ENCODE measurements around the gene FAM120B.

The FAM120B gene

GRCh38 chr6:170272341-170273065 is 34.1 kb upstream of the FAM120B start:
- no peak for DNase-seq

GRCh38 chr6:170273191-170273590 is 33.4 kb upstream of the FAM120B start:
- DNase-seq = no peak

GRCh38 chr6:170273681-170274080 is 32.9 kb upstream of the FAM120B start:
- no peak for DNase-seq

GRCh38 chr6:170274713-170275560 is 31.6 kb upstream of the FAM120B start:
- DNase-seq = no peak

GRCh38 chr6:170276369-170277057 is 30.0 kb upstream of the FAM120B start:
- DNase-seq = no peak

GRCh38 chr6:170277893-170278742 is 28.4 kb upstream of the FAM120B start:
- DNase-seq = no peak

- DNase-seq = no peak
These were observed 27.8 kb upstream of the FAM120B start for GRCh38 chr6:170278743-170279094.

GRCh38 chr6:170279426-170279825 is 27.1 kb upstream of the FAM120B start:
- DNase-seq = no peak

- DNase-seq = peak in 2 of 4 experiments; percentile 11 to 26
These were observed 26.4 kb upstream of the FAM120B start for GRCh38 chr6:170279977-170280688.

GRCh38 chr6:170280689-170281045 is 25.9 kb upstream of the FAM120B start:
- no peak for DNase-seq

GRCh38 chr6:170281331-170282292 is 24.9 kb upstream of the FAM120B start:
- DNase-seq = no peak

- DNase-seq = no peak
These were observed 23.9 kb upstream of the FAM120B start for GRCh38 chr6:170282512-170283158.

- no peak for DNase-seq
These were observed 23.1 kb upstream of the FAM120B start for GRCh38 chr6:170283212-170284081.

GRCh38 chr6:170284126-170284773 is 22.3 kb upstream of the FAM120B start:
- no peak for DNase-seq

- no peak for DNase-seq
These were observed 21.6 kb upstream of the FAM120B start for GRCh38 chr6:170284866-170285469.

GRCh38 chr6:170285482-170285881 is 21.1 kb upstream of the FAM120B start:
- DNase-seq = no peak

GRCh38 chr6:170286246-170286933 is 20.2 kb upstream of the FAM120B start:
- no peak for DNase-seq

GRCh38 chr6:170286934-170287265 is 19.7 kb upstream of the FAM120B start:
- DNase-seq = no peak

All from activated CD4-positive, CD25-positive, alpha-beta regulatory T cell (primary cell).